Activated CD8-positive, alpha-beta T cell treated with anti-CD3 and anti-CD28 coated beads for 36 hours (primary cell): ENCODE measurements around the gene NRXN3. TPM values are rescaled to one million over a fixed set of nuclear protein-coding genes. Genes with fewer than 3 reads are reported as not detected.

Experiments used
- ATAC-seq: fragments of 200-7000 bp; cut with Tn5 transposase; one replicate; pipeline ENCODE4 v1.10.0; 2021; ENCODE audit warnings: mild to moderate bottlenecking, moderate library complexity
- CTCF ChIA-PET: fragments of 350-600 bp; sonication (Branson Sonifier 250); formaldehyde crosslinking; loops from one replicate; lab custom pipeline; 2021; ENCODE audit warnings: antibody characterized with exemption; lab: Charles Lee
- POLR2A ChIA-PET: fragments of 350-600 bp; sonication (Branson Sonifier 250); formaldehyde crosslinking; loops from one replicate; lab custom pipeline; 2021; ENCODE audit warnings: antibody characterized with exemption; lab: Charles Lee
- DNase-seq: peaks from one replicate; pipeline ENCODE4 v3.0.0-alpha.2; 2020
- H3K27ac Mint-ChIP-seq: one replicate; pipeline ENCODE4 v1.8.0; 2021; ENCODE audit warnings: mild to moderate bottlenecking, mixed read lengths
- H3K27me3 Mint-ChIP-seq: one replicate; pipeline ENCODE4 v1.8.0; 2021; ENCODE audit warnings: mixed read lengths
- H3K36me3 Mint-ChIP-seq: one replicate; pipeline ENCODE4 v1.8.0; 2021; ENCODE audit warnings: low read depth, mixed read lengths
- H3K4me1 Mint-ChIP-seq: one replicate; pipeline ENCODE4 v1.8.0; 2021; ENCODE audit warnings: low read depth, mixed read lengths
- H3K4me3 Mint-ChIP-seq: one replicate; pipeline ENCODE4 v1.8.0; 2021; ENCODE audit warnings: mild to moderate bottlenecking, moderate library complexity, mixed read lengths
- H3K9me3 Mint-ChIP-seq: one replicate; pipeline ENCODE4 v1.8.0; 2021; ENCODE audit warnings: mixed read lengths
- CTCF ChIP-seq: fragments of 200-600 bp; IDR thresholded peaks from one replicate; pipeline ENCODE4 v1.8.0; 2022; ENCODE audit warnings: antibody characterized with exemption, mild to moderate bottlenecking
- intact Hi-C: fragments of 100-400 bp; cut with micrococcal nuclease; formaldehyde crosslinking; loops from one replicate; pipeline ENCODE4 v1.10.0; 2022
- total RNA-seq, 2 experiments: library from RNA; stranded (reverse); gene quantifications; one replicate each; pipeline ENCODE4 v1.2.3, GENCODE V29; 2021

NRXN3 gene
- total RNA-seq, 2 experiments from 2014 or later = not detected

DNA sequence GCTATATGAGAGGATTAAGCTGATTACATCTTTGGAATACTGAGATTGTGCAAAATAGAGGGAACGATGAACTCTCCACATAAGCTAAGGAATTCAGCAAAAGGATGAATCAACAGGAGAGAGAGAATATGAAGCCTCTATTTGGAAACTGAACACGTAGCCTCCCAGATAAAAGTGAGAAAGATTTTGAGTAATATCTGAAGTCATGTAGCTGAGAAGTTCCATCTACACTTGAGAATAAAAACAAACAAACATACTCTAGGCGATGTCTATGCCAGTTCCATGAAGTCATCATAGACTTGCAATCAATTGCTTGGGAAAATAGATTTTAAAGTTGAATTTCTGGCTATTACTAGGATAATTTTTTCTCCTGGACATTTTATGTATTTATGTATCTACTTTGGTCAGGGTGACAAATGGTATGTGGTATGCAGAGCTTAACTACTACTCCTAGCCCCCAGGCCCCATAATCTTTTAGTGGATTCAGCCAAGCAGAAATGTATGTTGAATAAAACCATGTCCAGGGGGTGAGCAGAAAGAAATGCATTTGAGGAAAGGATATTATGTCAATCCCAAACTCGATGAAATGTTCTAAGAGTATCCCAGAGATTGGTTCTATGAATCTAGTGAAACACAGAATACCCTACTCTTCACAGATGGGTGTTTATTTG, 1413.7 kb downstream of the NRXN3 start:
- TF ChIP-seq CTCF = no peak
- DNase-seq (no peak), ATAC-seq (no peak)
- no peaks in the 10 kb centered on the region for H3K4me1 Mint-ChIP-seq
- POLR2A ChIA-PET = no interaction called here
- CTCF ChIA-PET = no interaction called here
- peaks cover 4% of the 10 kb centered on the region for H3K9me3 Mint-ChIP-seq
- no peak overlapping the region for H3K27ac Mint-ChIP-seq
- intact Hi-C loops = no loop called here
- no peak overlapping the region for H3K4me3 Mint-ChIP-seq
- no peaks in the 10 kb centered on the region for H3K36me3 Mint-ChIP-seq
- H3K27me3 Mint-ChIP-seq = no peaks in the 10 kb centered on the region

DNA sequence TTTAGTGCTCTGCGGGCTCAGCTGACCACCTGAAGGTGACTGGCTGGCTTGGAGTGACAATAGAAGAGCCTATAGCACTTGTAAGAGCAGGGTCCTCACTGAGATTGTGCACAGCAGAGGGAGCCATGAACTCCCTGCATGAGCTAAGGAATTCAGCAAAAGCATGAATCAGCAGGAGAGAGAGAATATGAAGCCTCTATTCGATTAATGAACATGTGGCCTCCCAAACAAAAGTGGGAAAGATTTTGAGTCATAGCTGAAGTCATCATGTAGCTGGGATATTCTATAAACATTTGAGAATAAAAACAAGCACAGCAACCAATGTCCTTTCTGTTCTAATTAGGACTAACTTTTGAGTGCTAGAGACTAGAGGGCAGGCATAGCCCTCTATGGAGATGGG, 1414.5 kb downstream of the NRXN3 start:
- DNase-seq (no peak), ATAC-seq (no peak)
- no peak for TF ChIP-seq CTCF
- POLR2A ChIA-PET = no interaction called here
- intact Hi-C loops = no loop called here
- Mint-ChIP-seq H3K9me3 (peaks cover 4% of the 10 kb centered on the region), H3K36me3 (no peaks in the 10 kb centered on the region), H3K4me1 (no peaks in the 10 kb centered on the region), H3K4me3 (no peak overlapping the region), H3K27me3 (no peaks in the 10 kb centered on the region), H3K27ac (no peak overlapping the region)
- CTCF ChIA-PET = no interaction called here

DNA sequence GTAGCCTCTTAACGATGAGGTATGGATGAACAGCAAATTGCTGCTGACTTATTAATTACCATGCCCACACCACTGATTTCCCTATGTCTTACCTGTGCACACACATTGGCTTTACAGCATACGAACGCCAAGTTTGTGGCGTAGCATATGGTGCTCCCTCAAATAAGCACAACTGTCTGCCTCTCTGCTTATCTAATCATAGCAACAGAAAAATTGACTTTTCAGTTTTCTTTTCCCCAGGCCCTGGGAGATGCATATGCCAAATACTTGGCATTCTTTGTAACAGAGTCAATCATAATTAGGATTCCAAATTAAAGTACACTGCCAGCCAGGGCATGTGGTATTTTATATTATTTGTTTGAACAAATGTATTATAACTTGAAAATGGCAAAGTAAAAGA, 1415.7 kb downstream of the NRXN3 start:
- H3K36me3 Mint-ChIP-seq = no peaks in the 10 kb centered on the region
- ChIA-PET CTCF (no interaction called here), POLR2A (no interaction called here)
- ATAC-seq = no peak
- H3K9me3 Mint-ChIP-seq = peaks cover 5% of the 10 kb centered on the region
- no peak for DNase-seq
- no peak overlapping the region for H3K4me3 Mint-ChIP-seq
- no peak overlapping the region for H3K27ac Mint-ChIP-seq
- no peaks in the 10 kb centered on the region for H3K27me3 Mint-ChIP-seq
- H3K4me1 Mint-ChIP-seq = no peaks in the 10 kb centered on the region
- no peak for TF ChIP-seq CTCF
- intact Hi-C loops = no loop called here

- peaks cover 5% of the 10 kb centered on the region for H3K9me3 Mint-ChIP-seq
- H3K27ac Mint-ChIP-seq = no peak overlapping the region
- H3K27me3 Mint-ChIP-seq = no peaks in the 10 kb centered on the region
- ChIA-PET POLR2A (no interaction called here), CTCF (no interaction called here)
- intact Hi-C loops = no loop called here
- no peak overlapping the region for H3K4me3 Mint-ChIP-seq
- H3K36me3 Mint-ChIP-seq = no peaks in the 10 kb centered on the region
- no peaks in the 10 kb centered on the region for H3K4me1 Mint-ChIP-seq
- DNase-seq (no peak), ATAC-seq (no peak)
- TF ChIP-seq CTCF = no peak
Observed at GRCh38 chr14:79586416-79586815, 1416.2 kb downstream of the NRXN3 start.

- H3K27me3 Mint-ChIP-seq = no peaks in the 10 kb centered on the region
- no peak overlapping the region for H3K27ac Mint-ChIP-seq
- H3K4me3 Mint-ChIP-seq = no peak overlapping the region
- intact Hi-C loops = no loop called here
- POLR2A ChIA-PET = no interaction called here
- no peak for TF ChIP-seq CTCF
- CTCF ChIA-PET = no interaction called here
- peaks cover 5% of the 10 kb centered on the region for H3K9me3 Mint-ChIP-seq
- DNase-seq = no peak
- no peaks in the 10 kb centered on the region for H3K36me3 Mint-ChIP-seq
- no peaks in the 10 kb centered on the region for H3K4me1 Mint-ChIP-seq
- ATAC-seq = no peak
Observed at GRCh38 chr14:79586989-79587598, 1416.9 kb downstream of the NRXN3 start.
